Measurements from ENCODE around the gene CBY1.
"Not testable (repeated sequence)": the region's sequence is repeated elsewhere in the genome, so short reads cannot be mapped to it uniquely, and the experiment has no call there.

Gene CBY1

GRCh38 chr22:38656256-38657044 lies at the start of gene CBY1, which contains the start of gene FAM227A:
Gene CBY1, plus strand, starts transcription at chr22:38656638. Its CDS starts 11,417 bp downstream, at chr22:38668055.
Gene FAM227A, minus strand, starts transcription at chr22:38656392. Its CDS starts 6,224 bp downstream, at chr22:38650168.
- DNase-seq (ENCODE audit: low read depth): peak; percentile 75

- DNase-seq (ENCODE audit: low read depth): no peak
Measured at GRCh38 chr22:38607680-38608079, 48.8 kb upstream of the CBY1 start.

GRCh38 chr22:38608992-38609750 lies 47.3 kb upstream of the CBY1 start:
- no peak for DNase-seq (ENCODE audit: low read depth)

GRCh38 chr22:38610234-38610633 lies 46.2 kb upstream of the CBY1 start:
- DNase-seq (ENCODE audit: low read depth): no peak

GRCh38 chr22:38611559-38611958 lies 44.9 kb upstream of the CBY1 start:
- no peak for DNase-seq (ENCODE audit: low read depth)

- no peak for DNase-seq (ENCODE audit: low read depth)
Measured at GRCh38 chr22:38612217-38613006, 44.0 kb upstream of the CBY1 start.

GRCh38 chr22:38613588-38613987 lies 42.9 kb upstream of the CBY1 start:
- no peak for DNase-seq (ENCODE audit: low read depth)

GRCh38 chr22:38614332-38615063 lies 41.9 kb upstream of the CBY1 start:
- DNase-seq (ENCODE audit: low read depth): no peak

- not testable (repeated sequence) for DNase-seq (ENCODE audit: low read depth)
Measured at GRCh38 chr22:38615064-38615405, 41.4 kb upstream of the CBY1 start.

- no peak for DNase-seq (ENCODE audit: low read depth)
Measured at GRCh38 chr22:38618258-38618657, 38.2 kb upstream of the CBY1 start.

GRCh38 chr22:38618682-38619081 lies 37.8 kb upstream of the CBY1 start:
- DNase-seq (ENCODE audit: low read depth): peak; percentile 38

GRCh38 chr22:38623351-38623750 lies 33.1 kb upstream of the CBY1 start:
- DNase-seq (ENCODE audit: low read depth): no peak

GRCh38 chr22:38628444-38628843 lies 28.0 kb upstream of the CBY1 start:
- DNase-seq (ENCODE audit: low read depth): no peak

- DNase-seq (ENCODE audit: low read depth): no peak
Measured at GRCh38 chr22:38629108-38629507, 27.3 kb upstream of the CBY1 start.

- DNase-seq (ENCODE audit: low read depth): no peak
Measured at GRCh38 chr22:38631724-38632123, 24.7 kb upstream of the CBY1 start.

GRCh38 chr22:38632528-38632927 lies 23.9 kb upstream of the CBY1 start:
- no peak for DNase-seq (ENCODE audit: low read depth)

GRCh38 chr22:38638216-38638615 lies 18.2 kb upstream of the CBY1 start:
- peak; percentile 8 for DNase-seq (ENCODE audit: low read depth)

- peak; percentile 69 for DNase-seq (ENCODE audit: low read depth)
Measured at GRCh38 chr22:38638728-38639127, 17.7 kb upstream of the CBY1 start.

- DNase-seq (ENCODE audit: low read depth): no peak
Measured at GRCh38 chr22:38641476-38642040, 14.9 kb upstream of the CBY1 start.

- DNase-seq (ENCODE audit: low read depth): not testable (repeated sequence)
Measured at GRCh38 chr22:38644245-38644644, 12.2 kb upstream of the CBY1 start.

- no peak for DNase-seq (ENCODE audit: low read depth)
Measured at GRCh38 chr22:38645430-38645829, 11.0 kb upstream of the CBY1 start.

All from amniotic epithelial cell (primary cell).